SU-DHL-6 (cell line): ENCODE results near the gene COX8C.

ENCODE experiments used
- H2AFZ ChIP-seq: fragments of 200-600 bp; sonication (generic); 2 replicates; pipeline ENCODE4 v1.6.1; 2014; ENCODE audit warnings: low read depth, mild to moderate bottlenecking, moderate library complexity, mixed read lengths, antibody characterized with exemption, low read length; ENCODE audit not compliant: severe bottlenecking
- H3F3A ChIP-seq: fragments of 200-600 bp; shearing (Covaris generic); 2 replicates; pipeline ENCODE4 v1.6.0; 2016; ENCODE audit warnings: antibody characterized with exemption, mild to moderate bottlenecking; ENCODE audit not compliant: insufficient read depth
- H3K27ac ChIP-seq: fragments of 200-600 bp; sonication (generic); 2 replicates; pipeline ENCODE4 v1.5.1; 2016; ENCODE audit warnings: low read depth, mild to moderate bottlenecking, low read length, moderate library complexity, mixed read lengths
- H3K27me3 ChIP-seq: fragments of 200-600 bp; sonication (generic), shearing (Covaris generic); 2 replicates; pipeline ENCODE4 v1.6.0; 2014; ENCODE audit warnings: mild to moderate bottlenecking, low read length
- H3K36me3 ChIP-seq: fragments of 200-600 bp; sonication (generic); 2 replicates; pipeline ENCODE4 v1.6.1; 2014; ENCODE audit warnings: mild to moderate bottlenecking, low read length, mixed read lengths
- H3K4me2 ChIP-seq: fragments of 300-600, 200-600 bp; shearing (Covaris generic), sonication (generic); 2 replicates; pipeline ENCODE4 v1.6.0; 2014; ENCODE audit warnings: low read length, low read depth, mild to moderate bottlenecking; ENCODE audit not compliant: poor library complexity, severe bottlenecking
- H3K4me3 ChIP-seq: fragments of 200-600 bp; sonication (generic); 2 replicates; pipeline ENCODE4 v1.5.1; 2014; ENCODE audit warnings: antibody characterized with exemption, low read length, mild to moderate bottlenecking, mixed read lengths; ENCODE audit not compliant: insufficient read depth, poor library complexity, severe bottlenecking
- H3K79me2 ChIP-seq: fragments of 200-600 bp; sonication (generic); 2 replicates; pipeline ENCODE4 v1.6.1; 2014; ENCODE audit warnings: mild to moderate bottlenecking, low read length, moderate library complexity; ENCODE audit not compliant: insufficient read depth
- H3K9ac ChIP-seq: fragments of 200-600 bp; sonication (generic); 2 replicates; pipeline ENCODE4 v1.7.0; 2014; ENCODE audit warnings: mild to moderate bottlenecking, low read length
- H3K9me2 ChIP-seq: fragments of 200-600 bp; sonication (generic); replicated peaks from 2 replicates; pipeline ENCODE4 v1.6.1; 2014; ENCODE audit warnings: low read length; ENCODE audit not compliant: insufficient read depth
- H3K9me3 ChIP-seq: fragments of 200-600 bp; sonication (generic); 2 replicates; pipeline ENCODE4 v1.6.1; 2014; ENCODE audit warnings: low read length, mixed read lengths; ENCODE audit not compliant: insufficient read depth
- H4K20me1 ChIP-seq: fragments of 200-600 bp; sonication (generic); 2 replicates; pipeline ENCODE4 v1.6.1; 2014; ENCODE audit warnings: low read depth, mild to moderate bottlenecking, antibody characterized with exemption, low read length, moderate library complexity, mixed read lengths
- CTCF ChIP-seq: fragments of 200-600 bp; sonication (generic); IDR thresholded peaks from one replicate; pipeline ENCODE4 v1.5.1; 2017; ENCODE audit warnings: antibody characterized with exemption, mild to moderate bottlenecking, low read length, moderate library complexity; ENCODE audit not compliant: insufficient read depth, poor library complexity, severe bottlenecking
- EZH2phosphoT487 ChIP-seq: fragments of 200-600 bp; sonication (generic), shearing (Covaris generic); conservative IDR thresholded peaks from 2 replicates; pipeline ENCODE4 v1.6.1; 2018; ENCODE audit warnings: mild to moderate bottlenecking, antibody characterized with exemption, low read length, moderate library complexity, mixed read lengths

The COX8C gene

GRCh38 chr14:93308686-93309345, 38.2 kb upstream of the COX8C start:
- H3K4me3 ChIP-seq = no peak overlapping the region
- no peaks in the 10 kb centered on the region for H3K9me3 ChIP-seq
- H3K27ac ChIP-seq = no peak overlapping the region
- H4K20me1 ChIP-seq = peaks cover 11% of the 10 kb centered on the region; the same call in 1 of the 2 replicates
- no peaks in the 10 kb centered on the region for H3K9me2 ChIP-seq
- no peak overlapping the region for H2AFZ ChIP-seq
- no peak overlapping the region for H3K4me2 ChIP-seq
- no peaks in the 10 kb centered on the region; the same call in 1 of the 2 replicates for H3F3A ChIP-seq
- H3K27me3 ChIP-seq = no peaks in the 10 kb centered on the region
- no peaks in the 10 kb centered on the region for H3K36me3 ChIP-seq
- TF ChIP-seq EZH2phosphoT487 (no peak), CTCF (no peak)
- H3K9ac ChIP-seq = no peak overlapping the region
- H3K79me2 ChIP-seq = peaks cover 84% of the 10 kb centered on the region

DNA sequence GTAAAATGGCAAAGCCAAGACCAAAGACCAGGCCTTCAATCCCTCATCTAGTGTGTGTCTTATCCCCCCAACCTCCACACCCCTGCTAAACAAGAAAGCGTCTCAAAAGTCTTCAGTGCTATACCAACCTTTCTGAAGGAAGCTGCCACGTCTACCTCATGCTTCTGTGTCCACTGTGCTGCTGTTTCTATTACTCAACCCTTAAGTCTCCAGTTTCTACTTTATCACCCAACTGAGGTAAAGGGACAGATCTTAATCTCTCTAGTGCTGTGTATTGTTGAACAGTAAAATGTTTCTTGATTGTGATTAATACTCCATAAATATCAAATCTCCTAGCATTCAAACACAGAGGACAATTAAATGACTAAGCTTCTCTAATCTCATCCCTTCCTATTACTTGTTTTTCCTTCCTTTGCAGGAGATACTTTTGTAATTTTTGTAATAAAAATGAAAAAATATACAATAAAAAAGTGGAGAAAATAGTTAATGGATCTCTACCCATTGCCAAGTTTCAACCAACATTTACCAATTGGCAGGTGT, 37.5 kb upstream of the COX8C start:
- Histone ChIP-seq H2AFZ (no peak overlapping the region), H3K9ac (no peak overlapping the region), H3K9me2 (no peaks in the 10 kb centered on the region), H4K20me1 (peaks cover 12% of the 10 kb centered on the region; the same call in 1 of the 2 replicates), H3K36me3 (no peaks in the 10 kb centered on the region), H3F3A (no peaks in the 10 kb centered on the region; the same call in 1 of the 2 replicates), H3K27me3 (no peaks in the 10 kb centered on the region), H3K79me2 (peaks cover 84% of the 10 kb centered on the region), H3K4me2 (no peak overlapping the region), H3K4me3 (no peak overlapping the region), H3K27ac (no peak overlapping the region), H3K9me3 (no peaks in the 10 kb centered on the region)
- TF ChIP-seq CTCF (no peak), EZH2phosphoT487 (no peak)

GRCh38 chr14:93311082-93311481, 35.9 kb upstream of the COX8C start:
- no peak overlapping the region for H3K9ac ChIP-seq
- peaks cover 82% of the 10 kb centered on the region for H3K79me2 ChIP-seq
- no peak overlapping the region for H2AFZ ChIP-seq
- H3K4me2 ChIP-seq = no peak overlapping the region
- H3K9me3 ChIP-seq = no peaks in the 10 kb centered on the region
- no peaks in the 10 kb centered on the region for H3K9me2 ChIP-seq
- H3K27me3 ChIP-seq = no peaks in the 10 kb centered on the region
- 0 out of 2 replicates have a peak, but pooled peaks cover 4% of the 10 kb centered on the region for H3K36me3 ChIP-seq
- H4K20me1 ChIP-seq = peaks cover 11% of the 10 kb centered on the region; the same call in 1 of the 2 replicates
- peaks cover 6% of the 10 kb centered on the region; the same call in 1 of the 2 replicates for H3F3A ChIP-seq
- H3K4me3 ChIP-seq = no peak overlapping the region
- no peak for TF ChIP-seq CTCF
- no peak for TF ChIP-seq EZH2phosphoT487
- no peak overlapping the region for H3K27ac ChIP-seq
